H9 (cell line): ENCODE data around the gene MOXD1. TPM values are rescaled to one million over a fixed set of nuclear protein-coding genes. Genes with fewer than 3 reads are reported as not detected.

ENCODE experiments used
- DNase-seq: peaks from one replicate; pipeline ENCODE4 v3.0.0-alpha.2; 2017
- H2AFZ ChIP-seq: one replicate; pipeline ENCODE4 v1.6.1; 2013; ENCODE audit warnings: mild to moderate bottlenecking, low read length, control low read depth, moderate library complexity
- H2AK5ac ChIP-seq: 2 replicates; pipeline ENCODE4 v1.6.1; 2013; ENCODE audit warnings: low read length, control low read depth, mixed read lengths; ENCODE audit not compliant: insufficient read length
- H2BK120ac ChIP-seq: one replicate; pipeline ENCODE4 v1.6.1; 2013; ENCODE audit warnings: low read depth, mild to moderate bottlenecking, low read length, control low read depth, inconsistent platforms; ENCODE audit not compliant: poor library complexity, severe bottlenecking
- H2BK12ac ChIP-seq: 2 replicates; pipeline ENCODE4 v1.6.1; 2013; ENCODE audit warnings: low read length, control low read depth, mixed read lengths, low read depth; ENCODE audit not compliant: insufficient read length
- H2BK15ac ChIP-seq: 2 replicates; pipeline ENCODE4 v1.6.1; 2013; ENCODE audit warnings: low read depth, low read length, control low read depth
- H2BK20ac ChIP-seq: one replicate; pipeline ENCODE4 v1.6.1; 2013; ENCODE audit warnings: low read depth, mild to moderate bottlenecking, low read length, control low read depth, inconsistent platforms; ENCODE audit not compliant: poor library complexity, severe bottlenecking
- H2BK5ac ChIP-seq: 2 replicates; pipeline ENCODE4 v1.6.1; 2013; ENCODE audit warnings: low read length, control low read depth, mixed read lengths; ENCODE audit not compliant: insufficient read length
- H3K14ac ChIP-seq: 2 replicates; pipeline ENCODE4 v1.6.1; 2013; ENCODE audit warnings: low read length, control low read depth; ENCODE audit not compliant: insufficient read depth
- H3K18ac ChIP-seq: 2 replicates; pipeline ENCODE4 v1.6.1; 2013; ENCODE audit warnings: low read depth, mild to moderate bottlenecking, mixed read lengths, low read length, control low read depth; ENCODE audit not compliant: insufficient read length
- H3K23ac ChIP-seq: 2 replicates; pipeline ENCODE4 v1.6.1; 2013; ENCODE audit warnings: low read length, control low read depth, mixed read lengths, low read depth; ENCODE audit not compliant: insufficient read length
- H3K23me2 ChIP-seq: 2 replicates; pipeline ENCODE4 v1.6.1; 2013; ENCODE audit warnings: low read depth, mild to moderate bottlenecking, mixed read lengths, low read length, control low read depth; ENCODE audit not compliant: insufficient read length, poor library complexity, severe bottlenecking
- H3K27ac ChIP-seq: 2 replicates; pipeline ENCODE4 v1.5.1; 2013; ENCODE audit warnings: low read length, control low read depth, mixed read lengths, low read depth; ENCODE audit not compliant: insufficient read length
- H3K27me3 ChIP-seq: 2 replicates; pipeline ENCODE4 v1.6.1; 2013; ENCODE audit warnings: low read length, control low read depth, inconsistent platforms; ENCODE audit not compliant: insufficient read depth
- H3K4ac ChIP-seq: 2 replicates; pipeline ENCODE4 v1.6.1; 2013; ENCODE audit warnings: low read depth, mild to moderate bottlenecking, control low read depth, inconsistent platforms, low read length, moderate library complexity
- H3K4me1 ChIP-seq: 2 replicates; pipeline ENCODE4 v1.6.1; 2013; ENCODE audit warnings: low read length, control low read depth, inconsistent platforms; ENCODE audit not compliant: insufficient read depth
- H3K4me2 ChIP-seq: 2 replicates; pipeline ENCODE4 v1.6.1; 2013; ENCODE audit warnings: low read length, control low read depth, mixed read lengths; ENCODE audit not compliant: insufficient read length, insufficient read depth
- H3K56ac ChIP-seq: 2 replicates; pipeline ENCODE4 v1.6.1; 2013; ENCODE audit warnings: low read depth, mild to moderate bottlenecking, mixed read lengths, low read length, control low read depth; ENCODE audit not compliant: insufficient read length
- H3K79me1 ChIP-seq: 2 replicates; pipeline ENCODE4 v1.6.1; 2013; ENCODE audit warnings: low read depth, mild to moderate bottlenecking, moderate library complexity, low read length, control low read depth, inconsistent platforms; ENCODE audit not compliant: insufficient read depth, poor library complexity, severe bottlenecking
- H3K79me2 ChIP-seq: 2 replicates; pipeline ENCODE4 v1.6.1; 2013; ENCODE audit warnings: low read length, control low read depth, inconsistent platforms; ENCODE audit not compliant: insufficient read depth
- H3K9ac ChIP-seq: 2 replicates; pipeline ENCODE4 v1.6.1; 2013; ENCODE audit warnings: low read length, control low read depth, mixed read lengths; ENCODE audit not compliant: insufficient read length; ENCODE audit errors: extremely low read depth
- H3K9me3 ChIP-seq: one replicate; pipeline ENCODE4 v1.6.1; 2013; ENCODE audit warnings: low read depth, low read length, inconsistent platforms; ENCODE audit not compliant: control insufficient read depth
- H3T11ph ChIP-seq: one replicate; pipeline ENCODE4 v1.6.1; 2013; ENCODE audit warnings: mild to moderate bottlenecking, low read length, control low read depth, inconsistent platforms
- H4K20me1 ChIP-seq: one replicate; pipeline ENCODE4 v1.6.1; 2013; ENCODE audit not compliant: control insufficient read depth, insufficient read length, insufficient read depth
- H4K5ac ChIP-seq: 2 replicates; pipeline ENCODE4 v1.6.1; 2013; ENCODE audit warnings: low read depth, mild to moderate bottlenecking, mixed read lengths, low read length, control low read depth; ENCODE audit not compliant: insufficient read length
- H4K8ac ChIP-seq: replicated peaks from 2 replicates; pipeline ENCODE4 v1.6.1; 2013; ENCODE audit warnings: low read length, control low read depth, mixed read lengths, low read depth; ENCODE audit not compliant: insufficient read length
- H4K91ac ChIP-seq: 2 replicates; pipeline ENCODE4 v1.6.1; 2013; ENCODE audit warnings: low read depth, mild to moderate bottlenecking, moderate library complexity, mixed read lengths, low read length, control low read depth; ENCODE audit not compliant: insufficient read length
- H3K27ac Mint-ChIP-seq, 3 experiments: 2 replicates in 2 of 3; 3 replicates in 1 of 3; pipeline ENCODE4 v1.8.0; 2020 to 2021; ENCODE audit warnings: mixed read lengths in 3 of 3, mild to moderate bottlenecking in 1 of 3, moderate library complexity in 1 of 3
- H3K27me3 Mint-ChIP-seq: 2 replicates; pipeline ENCODE4 v1.8.0; 2021; ENCODE audit warnings: low read depth, mild to moderate bottlenecking, moderate library complexity, mixed read lengths
- H3K36me3 Mint-ChIP-seq, 3 experiments: 2 replicates in 2 of 3; 3 replicates in 1 of 3; pipeline ENCODE4 v1.8.0; 2020 to 2021; ENCODE audit warnings: low read depth in 3 of 3, mixed read lengths in 3 of 3; ENCODE audit not compliant: insufficient read depth in 1 of 3
- H3K4me1 Mint-ChIP-seq, 2 experiments: 2 replicates each; pipeline ENCODE4 v1.8.0; 2020; ENCODE audit warnings: mixed read lengths in 2 of 2
- H3K4me3 Mint-ChIP-seq, 2 experiments: 2 replicates in 1 of 2; 3 replicates in 1 of 2; pipeline ENCODE4 v1.8.0; 2020 to 2021; ENCODE audit warnings: mild to moderate bottlenecking in 2 of 2, mixed read lengths in 2 of 2, moderate library complexity in 1 of 2
- H3K9me3 Mint-ChIP-seq, 2 experiments: 2 replicates in 1 of 2; 3 replicates in 1 of 2; pipeline ENCODE4 v1.8.0; 2020; ENCODE audit warnings: mild to moderate bottlenecking in 2 of 2, mixed read lengths in 2 of 2, moderate library complexity in 1 of 2
- CTCF ChIP-seq: fragments of 200-600 bp; sonication (generic); conservative IDR thresholded peaks from 3 replicates; pipeline ENCODE4 v1.8.0; 2021; ENCODE audit warnings: antibody characterized with exemption, mild to moderate bottlenecking
- WGBS: extraction: QIAGEN DNeasy Blood & Tissue Kit; methylation state at CpG from one replicate; pipeline ENCODE4 v1.1.7; 2013; ENCODE audit warnings: missing lambda C conversion rate, low lambda C conversion rate, mixed read lengths; ENCODE audit not compliant: insufficient read length; ENCODE audit errors: extremely low coverage; 5-methylcytosine and 5-hydroxymethylcytosine counted together
- total RNA-seq: library from RNA; stranded (reverse); gene quantifications from 2 replicates; pipeline ENCODE4 v1.2.1, GENCODE V29; 2021

The MOXD1 gene
- total RNA-seq, 1 experiment from 2014 or later = 2.3 TPM

DNA sequence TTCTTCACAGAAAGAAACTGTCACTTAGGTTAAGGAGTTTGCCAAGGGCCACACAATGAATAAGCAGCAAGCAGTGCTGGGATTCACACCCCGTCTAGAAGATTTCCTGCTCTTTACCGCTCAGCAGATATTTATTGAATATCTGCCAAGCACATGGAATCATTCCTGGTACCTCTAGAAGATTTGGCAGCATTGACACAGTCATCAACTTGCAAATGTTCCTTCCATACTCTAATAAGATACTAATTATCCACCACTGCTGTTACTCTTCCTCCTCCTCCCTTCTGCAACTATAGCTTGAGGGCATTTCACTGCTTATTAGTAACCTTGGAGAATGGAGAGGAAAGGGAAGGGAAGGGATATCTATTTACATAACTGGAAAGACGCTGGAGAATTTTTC, 13.0 kb downstream of the MOXD1 start:
- no peak overlapping the region for H4K91ac ChIP-seq
- no peaks in the 10 kb centered on the region for H3K79me1 ChIP-seq
- no peak overlapping the region for H2BK120ac ChIP-seq
- no peak overlapping the region for H3K23ac ChIP-seq
- no peak overlapping the region for H2AFZ ChIP-seq
- H3K79me2 ChIP-seq = no peaks in the 10 kb centered on the region
- no peaks in the 10 kb centered on the region for H3K27me3 ChIP-seq
- H2BK12ac ChIP-seq = no peak overlapping the region
- no peak overlapping the region for H3K27ac Mint-ChIP-seq
- peaks cover 6% of the 10 kb centered on the region; the same call in 1 of the 2 replicates for H3K4me1 ChIP-seq
- no peaks in the 10 kb centered on the region for H3K9me3 ChIP-seq
- no peak overlapping the region for H2BK15ac ChIP-seq
- TF ChIP-seq CTCF = no peak
- no peaks in the 10 kb centered on the region for H4K20me1 ChIP-seq
- H3K4me1 Mint-ChIP-seq = peaks cover 10 to 14% of the 10 kb centered on the region in 2 experiments
- H3K9ac ChIP-seq = no peak overlapping the region
- H2BK20ac ChIP-seq = no peak overlapping the region
- no peak overlapping the region for H3K18ac ChIP-seq
- no peaks in the 10 kb centered on the region for H3K23me2 ChIP-seq
- H3K4me2 ChIP-seq = no peak overlapping the region
- no peak overlapping the region for H4K8ac ChIP-seq
- H4K5ac ChIP-seq = no peak overlapping the region
- no peak overlapping the region for H3K14ac ChIP-seq
- no peaks in the 10 kb centered on the region for H3K36me3 Mint-ChIP-seq
- H2BK5ac ChIP-seq = no peak overlapping the region
- DNase-seq = no peak
- WGBS = no CpG with 5 or more reads among the region's 3 CpGs
- H3T11ph ChIP-seq = no peak overlapping the region
- H3K27ac ChIP-seq = no peak overlapping the region
- no peak overlapping the region for H2AK5ac ChIP-seq
- H3K9me3 Mint-ChIP-seq = peaks cover 0 to 2% of the 10 kb centered on the region in 2 experiments; a peak in 1 of 5 replicates
- H3K27me3 Mint-ChIP-seq = peaks cover 1% of the 10 kb centered on the region; the same call in 1 of the 2 replicates
- no peak overlapping the region for H3K4me3 Mint-ChIP-seq
- H3K4ac ChIP-seq = no peak overlapping the region
- H3K56ac ChIP-seq = no peak overlapping the region
